ENCODE measurements around the gene AKT3. TPM values are rescaled to one million over a fixed set of nuclear protein-coding genes. Genes with fewer than 3 reads are reported as not detected.

Gene AKT3
- total and polyA plus RNA-seq, 2 of the 8 experiments (the other 6 are each of a cell fraction or from before 2014, with no cell fraction given), result 6.0 to 36.4 TPM

DNA sequence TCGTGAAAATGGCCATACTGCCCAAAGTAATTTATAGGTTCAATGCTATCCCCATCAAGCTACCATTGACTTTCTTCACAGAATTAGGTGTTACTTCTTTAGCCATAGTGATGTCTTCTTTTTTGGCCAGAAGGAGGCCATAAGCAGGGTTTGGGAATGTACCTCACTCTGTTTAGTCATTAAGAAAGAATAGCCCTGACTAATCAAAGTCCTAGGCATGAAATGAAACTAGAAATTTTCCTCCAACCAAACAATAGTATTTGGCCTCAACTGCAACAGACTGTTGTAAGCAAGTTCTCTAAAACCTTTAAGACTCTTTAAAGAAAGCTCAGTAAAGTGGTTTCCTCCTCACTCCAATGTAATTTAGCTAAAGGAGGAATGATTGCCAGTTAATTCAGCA is 163.9 kb downstream of the AKT3 start:
- no peak overlapping the region for H3K56ac ChIP-seq (replicated peaks; ENCODE audit: insufficient read length, low read depth, low read length)
- no peak overlapping the region for H2AFZ ChIP-seq (ENCODE audit: low read length)
- no peak overlapping the region for H2AK5ac ChIP-seq (ENCODE audit: low read depth, low read length)
- no peak overlapping the region for H3K4me2 ChIP-seq (ENCODE audit: insufficient read depth in 1 of 2, low read depth in 2 of 2, low read length in 2 of 2)
- CTCF ChIA-PET (ENCODE audit: partially characterized antibody), result no interaction called here
- H4K20me1 ChIP-seq (replicated peaks in 1 of 2; ENCODE audit: control insufficient read depth in 1 of 2, insufficient read depth in 2 of 2, low read length in 2 of 2), result no peaks in the 10 kb centered on the region
- no peak overlapping the region for H2BK5ac ChIP-seq (ENCODE audit: low read depth, low read length)
- H2BK120ac ChIP-seq (replicated peaks; ENCODE audit: low read depth, low read length), result no peak overlapping the region
- no peak overlapping the region for H3K27ac ChIP-seq (ENCODE audit: low read depth, low read length)
- TF ChIP-seq RFX5 (IDR thresholded peaks at IDR 0.05; ENCODE audit: borderline replicate concordance, low read depth, low read length), result no peak
- TF ChIP-seq EZH2 (IDR thresholded peaks at IDR 0.05; ENCODE audit: low read depth, low read length, severe bottlenecking), result no peak
- TF ChIP-seq, protein P1, sequence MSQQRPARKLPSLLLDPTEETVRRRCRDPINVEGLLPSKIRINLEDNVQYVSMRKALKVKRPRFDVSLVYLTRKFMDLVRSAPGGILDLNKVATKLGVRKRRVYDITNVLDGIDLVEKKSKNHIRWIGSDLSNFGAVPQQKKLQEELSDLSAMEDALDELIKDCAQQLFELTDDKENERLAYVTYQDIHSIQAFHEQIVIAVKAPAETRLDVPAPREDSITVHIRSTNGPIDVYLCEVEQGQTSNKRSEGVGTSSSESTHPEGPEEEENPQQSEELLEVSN (IDR thresholded peaks at IDR 0.05), result no peak
- no peak overlapping the region for H4K5ac ChIP-seq (ENCODE audit: insufficient read length, low read depth, low read length)
- H3K23ac ChIP-seq (ENCODE audit: insufficient read length), result no peak overlapping the region
- no peak overlapping the region for H2BK15ac ChIP-seq (ENCODE audit: low read length)
- WGBS, 2 experiments (ENCODE audit: extremely low coverage in 1 of 2, insufficient coverage in 1 of 2, insufficient read length in 1 of 2, insufficient replicate concordance in 2 of 2, low coverage in 1 of 2, low lambda C conversion rate in 2 of 2, missing lambda C conversion rate in 1 of 2), result 93% methylated on average over 1 of the region's 1 CpG; no CpG with 5 or more reads in 1 of the 2 experiments
- H2BK12ac ChIP-seq (ENCODE audit: low read depth, low read length), result no peak overlapping the region
- no peak overlapping the region for H4K91ac ChIP-seq (replicated peaks; ENCODE audit: insufficient read length, low read length)
- H4K8ac ChIP-seq (ENCODE audit: extremely low read depth, insufficient read depth, low read length), result no peak overlapping the region
- no peak overlapping the region for H2BK20ac ChIP-seq (ENCODE audit: low read length)
- H3K79me1 ChIP-seq (ENCODE audit: low read depth, low read length), result no peaks in the 10 kb centered on the region
- POLR2A ChIA-PET (ENCODE audit: partially characterized antibody), result no interaction called here
- no peaks in the 10 kb centered on the region for H3K23me2 ChIP-seq (ENCODE audit: low read depth, low read length)
- no peak for FAIRE-seq
- H3K4ac ChIP-seq (replicated peaks; ENCODE audit: insufficient read length, low read depth, low read length), result no peak overlapping the region
- no peaks in the 10 kb centered on the region for H3K4me1 ChIP-seq (replicated peaks in 1 of 4; ENCODE audit: control insufficient read depth in 3 of 4, insufficient read depth in 4 of 4, low read length in 3 of 4)
- no peak overlapping the region for H3K9ac ChIP-seq (replicated peaks in 1 of 4; ENCODE audit: extremely low read depth in 1 of 4, low read depth in 3 of 4, low read length in 3 of 4)
- H3K27me3 ChIP-seq (replicated peaks in 1 of 4; ENCODE audit: control insufficient read depth in 3 of 4, extremely low read depth in 1 of 4, insufficient read depth in 3 of 4, low read length in 3 of 4), result no peaks in the 10 kb centered on the region
- DNase-seq (ENCODE audit: low read depth in 1 of 2, low spot score in 2 of 2), result no peak
- no peaks in the 10 kb centered on the region for H3K36me3 ChIP-seq (ENCODE audit: control insufficient read depth in 2 of 4, insufficient read depth in 4 of 4, low read length in 3 of 4)
- no peak overlapping the region for H3K18ac ChIP-seq (ENCODE audit: extremely low read depth, low read length)
- no peak overlapping the region for H3K14ac ChIP-seq (ENCODE audit: insufficient read length)
- no peak overlapping the region for H3K4me3 ChIP-seq (ENCODE audit: extremely low read depth in 1 of 4, insufficient read depth in 2 of 4, low read depth in 3 of 4, low read length in 4 of 4)
- no peaks in the 10 kb centered on the region for H3K79me2 ChIP-seq (ENCODE audit: control insufficient read depth in 1 of 2, insufficient read depth in 2 of 2, low read length in 2 of 2)
- H3K9me3 ChIP-seq (ENCODE audit: insufficient read depth in 2 of 2, low read depth in 1 of 2, low read length in 1 of 2), result no peaks in the 10 kb centered on the region

Data from H1 (cell line).